ENCODE measurements around the gene ULBP3.
"Not testable (repeated sequence)": the region's sequence is repeated elsewhere in the genome, so short reads cannot be mapped to it uniquely, and the experiment has no call there.

Gene ULBP3

DNA sequence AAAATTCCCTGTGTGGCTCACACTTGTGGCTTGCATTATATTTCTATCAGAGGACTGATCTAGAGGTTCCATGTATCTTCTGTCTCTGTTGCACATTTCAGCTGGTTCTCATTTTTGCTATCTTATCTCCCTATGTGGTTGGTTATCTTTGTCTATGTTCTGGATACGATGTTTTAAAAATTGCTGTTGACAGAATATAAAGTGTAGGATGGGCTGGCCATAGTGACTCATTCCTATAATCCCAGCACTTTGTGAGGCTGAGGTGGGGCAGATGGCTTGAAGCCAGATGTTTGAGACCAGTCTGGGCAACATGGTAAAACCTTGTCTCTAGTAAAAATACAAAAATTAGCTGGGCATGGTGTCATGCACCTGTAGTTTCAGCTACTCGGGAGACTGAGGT is 9.9 kb upstream of the ULBP3 start:
- no peak for TF ChIP-seq EZH2phosphoT487 (IDR thresholded peaks at IDR 0.05; ENCODE audit: borderline replicate concordance)
- peaks cover 35% of the 10 kb centered on the region for H3K4me1 ChIP-seq (ENCODE audit: insufficient read depth, low read length, poor library complexity, severe bottlenecking)
- H3K9me3 ChIP-seq (ENCODE audit: insufficient read depth, low read depth, low read length): no peaks in the 10 kb centered on the region
- peak overlapping the region; percentile 7 for H3K4me3 ChIP-seq (ENCODE audit: low read length, poor library complexity, severe bottlenecking)
- H3K9ac ChIP-seq (ENCODE audit: low read depth, low read length, poor library complexity, severe bottlenecking): peak overlapping the region; percentile 5
- 0 out of 2 replicates have a peak, but pooled peaks cover 8% of the 10 kb centered on the region for H3F3A ChIP-seq (ENCODE audit: low read depth)
- H3K79me2 ChIP-seq (ENCODE audit: insufficient read depth, low read length): no peaks in the 10 kb centered on the region
- no peak overlapping the region for H2AFZ ChIP-seq (ENCODE audit: low read length)
- H4K20me1 ChIP-seq (ENCODE audit: insufficient read depth, low read length, poor library complexity, severe bottlenecking): no peaks in the 10 kb centered on the region
- H3K36me3 ChIP-seq (ENCODE audit: insufficient read depth, low read length): no peaks in the 10 kb centered on the region
- H3K27me3 ChIP-seq (ENCODE audit: insufficient read depth, low read length, poor library complexity, severe bottlenecking): no peaks in the 10 kb centered on the region
- H3K4me2 ChIP-seq (ENCODE audit: low read depth, low read length, poor library complexity, severe bottlenecking): peak overlapping the region; percentile 45
- H3K9me2 ChIP-seq (replicated peaks; ENCODE audit: low read depth, low read length): no peaks in the 10 kb centered on the region

DNA sequence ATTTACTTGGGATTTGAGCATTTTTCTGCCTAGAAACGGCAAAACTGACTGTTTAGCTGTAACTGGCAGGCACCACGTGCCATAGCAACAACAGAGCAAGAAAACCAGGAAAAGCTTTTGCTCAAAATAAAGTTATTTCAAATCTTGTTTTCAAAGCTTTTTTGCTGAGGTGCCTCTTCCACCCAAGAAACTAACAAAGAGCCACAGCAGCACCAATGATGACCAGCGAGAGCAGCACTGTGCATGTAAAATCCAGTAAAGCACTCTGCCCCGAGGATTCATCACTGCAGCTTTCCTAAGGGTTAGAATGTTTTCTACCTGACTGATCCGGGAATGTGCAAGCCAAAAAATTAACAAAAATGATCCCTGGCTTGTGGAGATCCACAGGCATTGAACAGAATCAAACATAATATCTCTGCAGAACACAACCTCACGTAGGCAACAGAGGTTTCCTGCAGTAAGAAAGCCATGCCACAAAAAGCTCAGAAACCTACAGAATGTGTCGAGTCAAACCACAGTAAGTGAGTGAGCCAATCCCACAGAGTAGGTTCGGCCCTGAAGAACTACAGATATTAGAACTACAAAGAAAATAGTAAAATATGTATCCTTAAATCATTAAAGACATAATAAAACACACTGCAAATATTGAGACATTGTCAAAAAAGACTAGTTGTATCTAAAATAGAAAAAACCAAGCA is 7.4 kb upstream of the ULBP3 start:
- H3K36me3 ChIP-seq (ENCODE audit: insufficient read depth, low read length): no peaks in the 10 kb centered on the region
- peak overlapping the region; percentile 56 for H3K4me3 ChIP-seq (ENCODE audit: low read length, poor library complexity, severe bottlenecking)
- TF ChIP-seq, protein P1, sequence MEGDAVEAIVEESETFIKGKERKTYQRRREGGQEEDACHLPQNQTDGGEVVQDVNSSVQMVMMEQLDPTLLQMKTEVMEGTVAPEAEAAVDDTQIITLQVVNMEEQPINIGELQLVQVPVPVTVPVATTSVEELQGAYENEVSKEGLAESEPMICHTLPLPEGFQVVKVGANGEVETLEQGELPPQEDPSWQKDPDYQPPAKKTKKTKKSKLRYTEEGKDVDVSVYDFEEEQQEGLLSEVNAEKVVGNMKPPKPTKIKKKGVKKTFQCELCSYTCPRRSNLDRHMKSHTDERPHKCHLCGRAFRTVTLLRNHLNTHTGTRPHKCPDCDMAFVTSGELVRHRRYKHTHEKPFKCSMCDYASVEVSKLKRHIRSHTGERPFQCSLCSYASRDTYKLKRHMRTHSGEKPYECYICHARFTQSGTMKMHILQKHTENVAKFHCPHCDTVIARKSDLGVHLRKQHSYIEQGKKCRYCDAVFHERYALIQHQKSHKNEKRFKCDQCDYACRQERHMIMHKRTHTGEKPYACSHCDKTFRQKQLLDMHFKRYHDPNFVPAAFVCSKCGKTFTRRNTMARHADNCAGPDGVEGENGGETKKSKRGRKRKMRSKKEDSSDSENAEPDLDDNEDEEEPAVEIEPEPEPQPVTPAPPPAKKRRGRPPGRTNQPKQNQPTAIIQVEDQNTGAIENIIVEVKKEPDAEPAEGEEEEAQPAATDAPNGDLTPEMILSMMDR (conservative IDR thresholded peaks at IDR 0.05; ENCODE audit: low read length): peak; percentile 50
- TF ChIP-seq EZH2phosphoT487 (IDR thresholded peaks at IDR 0.05; ENCODE audit: borderline replicate concordance): no peak
- H4K20me1 ChIP-seq (ENCODE audit: insufficient read depth, low read length, poor library complexity, severe bottlenecking): no peaks in the 10 kb centered on the region
- peaks cover 42% of the 10 kb centered on the region for H3K4me1 ChIP-seq (ENCODE audit: insufficient read depth, low read length, poor library complexity, severe bottlenecking)
- peak overlapping the region; percentile 81 for H2AFZ ChIP-seq (ENCODE audit: low read length)
- H3K9me3 ChIP-seq (ENCODE audit: insufficient read depth, low read depth, low read length): no peaks in the 10 kb centered on the region
- no peak overlapping the region for H3K9ac ChIP-seq (ENCODE audit: low read depth, low read length, poor library complexity, severe bottlenecking)
- H3K9me2 ChIP-seq (replicated peaks; ENCODE audit: low read depth, low read length): no peaks in the 10 kb centered on the region
- H3K4me2 ChIP-seq (ENCODE audit: low read depth, low read length, poor library complexity, severe bottlenecking): peak overlapping the region; percentile 54
- H3F3A ChIP-seq (ENCODE audit: low read depth): 0 out of 2 replicates have a peak, but pooled peaks cover 8% of the 10 kb centered on the region
- H3K27me3 ChIP-seq (ENCODE audit: insufficient read depth, low read length, poor library complexity, severe bottlenecking): no peaks in the 10 kb centered on the region
- no peaks in the 10 kb centered on the region for H3K79me2 ChIP-seq (ENCODE audit: insufficient read depth, low read length)

DNA sequence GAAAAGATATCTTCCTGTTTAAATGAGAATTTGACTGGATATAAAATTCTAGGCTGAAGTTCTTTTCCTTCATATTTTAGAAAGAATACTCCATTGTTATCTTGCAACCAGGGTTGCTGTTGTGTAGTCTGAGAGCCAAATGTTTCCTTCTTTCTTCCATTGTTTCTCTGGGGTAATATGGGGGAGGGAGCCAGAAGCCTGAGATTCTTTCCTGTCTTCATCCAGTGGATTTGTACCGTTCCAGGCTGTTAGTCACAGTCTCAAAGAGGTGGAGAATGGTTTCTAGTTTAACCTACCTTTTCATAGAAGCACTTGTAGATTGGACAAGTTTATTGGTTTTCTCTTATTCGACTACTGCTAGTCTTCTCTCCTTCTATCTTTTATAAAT is 6.1 kb upstream of the ULBP3 start:
- Histone ChIP-seq H3K4me2 (ENCODE audit: low read depth, low read length, poor library complexity, severe bottlenecking) (no peak overlapping the region), H3K9ac (ENCODE audit: low read depth, low read length, poor library complexity, severe bottlenecking) (no peak overlapping the region), H3K9me3 (ENCODE audit: insufficient read depth, low read depth, low read length) (no peaks in the 10 kb centered on the region), H4K20me1 (ENCODE audit: insufficient read depth, low read length, poor library complexity, severe bottlenecking) (no peaks in the 10 kb centered on the region), H2AFZ (ENCODE audit: low read length) (no peak overlapping the region), H3K4me3 (ENCODE audit: low read length, poor library complexity, severe bottlenecking) (no peak overlapping the region), H3K4me1 (ENCODE audit: insufficient read depth, low read length, poor library complexity, severe bottlenecking) (peaks cover 39% of the 10 kb centered on the region), H3K27me3 (ENCODE audit: insufficient read depth, low read length, poor library complexity, severe bottlenecking) (no peaks in the 10 kb centered on the region), H3K79me2 (ENCODE audit: insufficient read depth, low read length) (no peaks in the 10 kb centered on the region), H3K36me3 (ENCODE audit: insufficient read depth, low read length) (no peaks in the 10 kb centered on the region), H3F3A (ENCODE audit: low read depth) (0 out of 2 replicates have a peak, but pooled peaks cover 8% of the 10 kb centered on the region), H3K9me2 (replicated peaks; ENCODE audit: low read depth, low read length) (no peaks in the 10 kb centered on the region)
- TF ChIP-seq EZH2phosphoT487 (IDR thresholded peaks at IDR 0.05; ENCODE audit: borderline replicate concordance): no peak
- TF ChIP-seq, protein P1 (conservative IDR thresholded peaks at IDR 0.05; ENCODE audit: low read length): no peak

- not testable (repeated sequence) for H3K9ac ChIP-seq (ENCODE audit: low read depth, low read length, poor library complexity, severe bottlenecking); H3K4me3 ChIP-seq (ENCODE audit: low read length, poor library complexity, severe bottlenecking)
Observed at GRCh38 chr6:150074396-150075033, 5.6 kb upstream of the ULBP3 start.

More at GRCh38 chr6:150074396-150075033, 5.6 kb upstream of the ULBP3 start:
- not testable (repeated sequence) for H4K20me1 ChIP-seq (ENCODE audit: insufficient read depth, low read length, poor library complexity, severe bottlenecking); H3K9me3 ChIP-seq (ENCODE audit: insufficient read depth, low read depth, low read length); H3K9me2 ChIP-seq (replicated peaks; ENCODE audit: low read depth, low read length); H3K27me3 ChIP-seq (ENCODE audit: insufficient read depth, low read length, poor library complexity, severe bottlenecking); H3K79me2 ChIP-seq (ENCODE audit: insufficient read depth, low read length); H2AFZ ChIP-seq (ENCODE audit: low read length); H3K4me2 ChIP-seq (ENCODE audit: low read depth, low read length, poor library complexity, severe bottlenecking); H3K36me3 ChIP-seq (ENCODE audit: insufficient read depth, low read length); H3F3A ChIP-seq (ENCODE audit: low read depth)
- H3K4me1 ChIP-seq (ENCODE audit: insufficient read depth, low read length, poor library complexity, severe bottlenecking): peaks cover 34% of the 10 kb centered on the region
